Measurements from ENCODE around the gene CDC42BPA. TPM values are rescaled to one million over a fixed set of nuclear protein-coding genes. Genes with fewer than 3 reads are reported as not detected.

The CDC42BPA gene
- total and polyA plus RNA-seq, 2 of the 8 experiments (the other 6 are each of a cell fraction or from before 2014, with no cell fraction given) = 7.1 to 28.5 TPM

DNA sequence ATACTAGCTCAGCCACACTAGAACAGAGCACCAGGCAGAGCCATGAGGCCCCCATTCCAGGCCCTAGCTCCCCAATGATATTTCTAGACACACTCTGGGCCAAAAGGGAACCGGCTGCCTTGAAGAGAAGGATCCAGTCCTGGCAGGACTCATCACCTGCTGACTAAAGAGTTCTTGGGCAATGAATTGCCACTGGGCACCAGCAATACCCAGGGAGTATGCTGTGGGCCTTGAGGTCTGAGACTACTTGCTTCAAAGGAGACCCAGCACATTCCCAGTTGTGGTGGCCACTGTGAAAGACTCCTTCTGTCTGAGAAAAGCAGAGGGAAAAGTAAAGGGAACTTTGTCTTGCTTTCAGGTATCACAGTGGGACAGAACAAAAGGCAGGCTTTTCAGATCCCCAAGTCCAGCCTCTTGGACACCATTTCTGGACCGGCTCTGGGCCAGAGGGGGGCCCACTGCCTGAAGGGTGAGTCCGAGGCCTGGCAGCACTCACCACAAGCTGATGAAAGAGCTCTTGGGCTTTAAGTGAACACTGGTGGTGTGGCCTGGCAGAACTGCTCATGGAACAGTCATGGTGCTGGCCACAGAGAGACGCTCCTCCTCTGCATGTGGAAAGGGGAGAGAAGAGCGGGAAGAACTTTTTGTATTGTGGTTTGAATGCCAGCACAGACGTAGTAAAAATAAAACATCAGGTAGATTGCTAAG is 72.5 kb downstream of the CDC42BPA start (continued):
- TF ChIP-seq EP300 (IDR thresholded peaks at IDR 0.05; ENCODE audit: borderline replicate concordance in 1 of 2, low read depth in 2 of 2, low read length in 2 of 2) = no peak
- TF ChIP-seq CBX8 (IDR thresholded peaks at IDR 0.05; ENCODE audit: borderline replicate concordance, low read depth, low read length) = no peak
- no peak for TF ChIP-seq GTF2F1 (IDR thresholded peaks at IDR 0.05; ENCODE audit: borderline replicate concordance, low read depth, low read length)
- TF ChIP-seq HDAC6 (IDR thresholded peaks at IDR 0.05; ENCODE audit: low read depth, low read length) = no peak
- TF ChIP-seq, protein P1, sequence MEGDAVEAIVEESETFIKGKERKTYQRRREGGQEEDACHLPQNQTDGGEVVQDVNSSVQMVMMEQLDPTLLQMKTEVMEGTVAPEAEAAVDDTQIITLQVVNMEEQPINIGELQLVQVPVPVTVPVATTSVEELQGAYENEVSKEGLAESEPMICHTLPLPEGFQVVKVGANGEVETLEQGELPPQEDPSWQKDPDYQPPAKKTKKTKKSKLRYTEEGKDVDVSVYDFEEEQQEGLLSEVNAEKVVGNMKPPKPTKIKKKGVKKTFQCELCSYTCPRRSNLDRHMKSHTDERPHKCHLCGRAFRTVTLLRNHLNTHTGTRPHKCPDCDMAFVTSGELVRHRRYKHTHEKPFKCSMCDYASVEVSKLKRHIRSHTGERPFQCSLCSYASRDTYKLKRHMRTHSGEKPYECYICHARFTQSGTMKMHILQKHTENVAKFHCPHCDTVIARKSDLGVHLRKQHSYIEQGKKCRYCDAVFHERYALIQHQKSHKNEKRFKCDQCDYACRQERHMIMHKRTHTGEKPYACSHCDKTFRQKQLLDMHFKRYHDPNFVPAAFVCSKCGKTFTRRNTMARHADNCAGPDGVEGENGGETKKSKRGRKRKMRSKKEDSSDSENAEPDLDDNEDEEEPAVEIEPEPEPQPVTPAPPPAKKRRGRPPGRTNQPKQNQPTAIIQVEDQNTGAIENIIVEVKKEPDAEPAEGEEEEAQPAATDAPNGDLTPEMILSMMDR (IDR thresholded peaks at IDR 0.05; ENCODE audit: control extremely low read depth in 1 of 3, insufficient read depth in 1 of 3, low read depth in 1 of 3, low read length in 3 of 3) = no peak
- TF ChIP-seq CHD2 (IDR thresholded peaks at IDR 0.05; ENCODE audit: low read length) = no peak
- TF ChIP-seq TAF1 (IDR thresholded peaks at IDR 0.05; ENCODE audit: low read depth, low read length) = no peak

Measured in H1 (cell line).